Measurements from ENCODE around the gene EHBP1.

The EHBP1 gene

GRCh38 chr2:62894966-62895631 is 189.6 kb downstream of the EHBP1 start:
- no peak overlapping the region for H3K4me3 ChIP-seq (replicated peaks in 1 of 2; ENCODE audit: low read depth in 2 of 2, low read length in 2 of 2)
- no peak for DNase-seq (ENCODE audit: low read depth in 2 of 2)
- no peak for TF ChIP-seq CTCF (IDR thresholded peaks at IDR 0.05; ENCODE audit: low read depth, low read length)

GRCh38 chr2:62895632-62896009 is 190.1 kb downstream of the EHBP1 start:
- TF ChIP-seq CTCF (IDR thresholded peaks at IDR 0.05; ENCODE audit: low read depth, low read length): no peak
- no peak overlapping the region for H3K4me3 ChIP-seq (replicated peaks in 1 of 2; ENCODE audit: low read depth in 2 of 2, low read length in 2 of 2)
- DNase-seq (ENCODE audit: low read depth in 2 of 2): peak in 1 of 2 donors; percentile 66

GRCh38 chr2:62897187-62897827 is 191.8 kb downstream of the EHBP1 start:
- no peak overlapping the region for H3K4me3 ChIP-seq (replicated peaks in 1 of 2; ENCODE audit: low read depth in 2 of 2, low read length in 2 of 2)
- TF ChIP-seq CTCF (IDR thresholded peaks at IDR 0.05; ENCODE audit: low read depth, low read length): no peak
- no peak for DNase-seq (ENCODE audit: low read depth in 2 of 2)

GRCh38 chr2:62904344-62904743 is 198.8 kb downstream of the EHBP1 start:
- no peak for TF ChIP-seq CTCF (IDR thresholded peaks at IDR 0.05; ENCODE audit: low read depth, low read length)
- H3K4me3 ChIP-seq (replicated peaks in 1 of 2; ENCODE audit: low read depth in 2 of 2, low read length in 2 of 2): no peak overlapping the region
- no peak for DNase-seq (ENCODE audit: low read depth in 2 of 2)

- no peak for DNase-seq (ENCODE audit: low read depth in 2 of 2)
- no peak overlapping the region for H3K4me3 ChIP-seq (replicated peaks in 1 of 2; ENCODE audit: low read depth in 2 of 2, low read length in 2 of 2)
- no peak for TF ChIP-seq CTCF (IDR thresholded peaks at IDR 0.05; ENCODE audit: low read depth, low read length)
Measured at GRCh38 chr2:62908145-62908544, 202.6 kb downstream of the EHBP1 start.

GRCh38 chr2:62913311-62913710 is 207.8 kb downstream of the EHBP1 start:
- no peak for TF ChIP-seq CTCF (IDR thresholded peaks at IDR 0.05; ENCODE audit: low read depth, low read length)
- H3K4me3 ChIP-seq (replicated peaks in 1 of 2; ENCODE audit: low read depth in 2 of 2, low read length in 2 of 2): no peak overlapping the region
- no peak for DNase-seq (ENCODE audit: low read depth in 2 of 2)

All from cardiac fibroblast (primary cell).